GM23338 (cell line): ENCODE data around the gene HSF2BP. TPM values are rescaled to one million over a fixed set of nuclear protein-coding genes. Genes with fewer than 3 reads are reported as not detected.

Experiments used
- ATAC-seq: fragments of 200-7000 bp; cut with Tn5 transposase; 3 replicates; pipeline ENCODE4 v1.9.1; 2020
- DNase-seq: peaks from one replicate; pipeline ENCODE4 v3.0.0-alpha.2; 2015; ENCODE audit warnings: low spot score
- H2AFZ ChIP-seq: fragments of 200-600 bp; sonication (generic); 2 replicates; pipeline ENCODE4 v1.8.0; 2016; ENCODE audit warnings: antibody characterized with exemption, mild to moderate bottlenecking, moderate library complexity
- H3F3A ChIP-seq: fragments of 200-600 bp; sonication (generic); replicated peaks from 2 replicates; pipeline ENCODE4 v1.8.0; 2017; ENCODE audit warnings: antibody characterized with exemption, mixed run types, low read depth
- H3K27ac ChIP-seq: fragments of 200-600 bp; sonication (generic); 2 replicates; pipeline ENCODE4 v1.6.1; 2016; ENCODE audit warnings: low read depth
- H3K27me3 ChIP-seq: fragments of 200-600 bp; sonication (generic); 2 replicates; pipeline ENCODE4 v1.8.0; 2016; ENCODE audit warnings: mild to moderate bottlenecking, mixed run types, moderate library complexity; ENCODE audit not compliant: insufficient read depth
- H3K36me3 ChIP-seq: fragments of 200-600 bp; sonication (generic); 2 replicates; pipeline ENCODE4 v1.8.0; 2016; ENCODE audit warnings: mild to moderate bottlenecking; ENCODE audit not compliant: insufficient read depth
- H3K4me1 ChIP-seq: fragments of 200-600 bp; sonication (generic); 2 replicates; pipeline ENCODE4 v1.8.0; 2016; ENCODE audit warnings: mild to moderate bottlenecking, moderate library complexity; ENCODE audit not compliant: insufficient read depth
- H3K4me2 ChIP-seq: fragments of 200-600 bp; sonication (generic); 2 replicates; pipeline ENCODE4 v1.7.1; 2017; ENCODE audit warnings: mixed run types
- H3K4me3 ChIP-seq: fragments of 200-600 bp; sonication (generic); 2 replicates; pipeline ENCODE4 v1.6.1; 2016; ENCODE audit warnings: mixed run types
- H3K79me2 ChIP-seq: fragments of 200-600 bp; sonication (generic); replicated peaks from 2 replicates; pipeline ENCODE4 v1.8.0; 2017; ENCODE audit warnings: mild to moderate bottlenecking; ENCODE audit not compliant: insufficient read depth
- H3K9me2 ChIP-seq: fragments of 200-600 bp; sonication (generic); 2 replicates; pipeline ENCODE4 v1.8.0; 2017; ENCODE audit not compliant: insufficient read depth
- H4K20me1 ChIP-seq: fragments of 200-600 bp; sonication (generic); replicated peaks from 2 replicates; pipeline ENCODE4 v1.8.0; 2017; ENCODE audit warnings: mild to moderate bottlenecking; ENCODE audit not compliant: insufficient read depth
- H3K27ac Mint-ChIP-seq: 2 replicates; pipeline ENCODE4 v1.8.0; 2020; ENCODE audit warnings: inconsistent platforms, mild to moderate bottlenecking, moderate library complexity, mixed read lengths
- H3K27me3 Mint-ChIP-seq: 3 replicates; pipeline ENCODE4 v1.8.0; 2022; ENCODE audit warnings: low read depth, mild to moderate bottlenecking, moderate library complexity, mixed read lengths, inconsistent platforms; ENCODE audit not compliant: insufficient read depth, poor library complexity
- H3K36me3 Mint-ChIP-seq: 3 replicates; pipeline ENCODE4 v1.8.0; 2021; ENCODE audit warnings: low read depth, mild to moderate bottlenecking, inconsistent platforms, moderate library complexity, mixed read lengths
- H3K4me1 Mint-ChIP-seq: 3 replicates; pipeline ENCODE4 v1.8.0; 2020; ENCODE audit warnings: mild to moderate bottlenecking, inconsistent platforms, mixed read lengths
- H3K4me3 Mint-ChIP-seq: 3 replicates; pipeline ENCODE4 v1.8.0; 2021; ENCODE audit warnings: moderate library complexity, mild to moderate bottlenecking, inconsistent platforms, mixed read lengths
- H3K9me3 Mint-ChIP-seq: 3 replicates; pipeline ENCODE4 v1.8.0; 2020; ENCODE audit warnings: moderate library complexity, mild to moderate bottlenecking, inconsistent platforms, mixed read lengths
- EZH2 ChIP-seq: fragments of 200-600 bp; sonication (generic); IDR thresholded peaks from one replicate; pipeline ENCODE4 v1.8.0; 2017; ENCODE audit warnings: antibody characterized with exemption, mild to moderate bottlenecking, low read depth; ENCODE audit not compliant: unreplicated experiment
- EZH2phosphoT487 ChIP-seq: fragments of 200-600 bp; sonication (generic); IDR thresholded peaks from one replicate; pipeline ENCODE4 v1.8.1; 2018; ENCODE audit warnings: antibody characterized with exemption; ENCODE audit not compliant: unreplicated experiment
- JUNB ChIP-seq: IDR thresholded peaks from one replicate; pipeline ENCODE4 v1.6.1; 2016; ENCODE audit warnings: antibody characterized with exemption; ENCODE audit not compliant: unreplicated experiment
- POLR2AphosphoS5 ChIP-seq: IDR thresholded peaks from 2 replicates; pipeline ENCODE4 v1.6.1; 2016; ENCODE audit warnings: antibody characterized with exemption, low read depth
- polyA plus RNA-seq: library from polyadenylated mRNA; unstranded; fragments of >200 nt; fragmentation: Nextera tagmentation; extraction: Ambion mirVana; gene quantifications from 2 replicates; pipeline ENCODE4 v1.2.1, GENCODE V29; 2016
- total RNA-seq: library from RNA; depleted of rRNA; stranded (reverse); fragments of >200 nt; shearing (Covaris generic); gene quantifications from 2 replicates; pipeline ENCODE4 v1.2.3, GENCODE V29; 2014
- TF ChIP-seq, protein P1 (sequence below): fragments of 250-450 bp; sonication (Bioruptor Pico); IDR thresholded peaks from 2 replicates; pipeline ENCODE4 v1.5.0; 2020; ENCODE audit warnings: mild to moderate bottlenecking, moderate library complexity

Gene HSF2BP
- total and polyA plus RNA-seq, 2 experiments from 2014 or later: 0.78 to 2.0 TPM

- ATAC-seq: no peak
- H3K4me1 ChIP-seq: no peaks in the 10 kb centered on the region
- no peak for DNase-seq
- no peaks in the 10 kb centered on the region for H3K9me2 ChIP-seq
- no peak overlapping the region for H3K4me2 ChIP-seq
- no peak overlapping the region for H3K27ac ChIP-seq
- no peaks in the 10 kb centered on the region for H4K20me1 ChIP-seq
- Mint-ChIP-seq H3K36me3 (no peaks in the 10 kb centered on the region), H3K4me1 (no peaks in the 10 kb centered on the region), H3K9me3 (no peaks in the 10 kb centered on the region), H3K27ac (no peak overlapping the region), H3K27me3 (peaks cover 5% of the 10 kb centered on the region), H3K4me3 (no peak overlapping the region)
- TF ChIP-seq, protein P1, sequence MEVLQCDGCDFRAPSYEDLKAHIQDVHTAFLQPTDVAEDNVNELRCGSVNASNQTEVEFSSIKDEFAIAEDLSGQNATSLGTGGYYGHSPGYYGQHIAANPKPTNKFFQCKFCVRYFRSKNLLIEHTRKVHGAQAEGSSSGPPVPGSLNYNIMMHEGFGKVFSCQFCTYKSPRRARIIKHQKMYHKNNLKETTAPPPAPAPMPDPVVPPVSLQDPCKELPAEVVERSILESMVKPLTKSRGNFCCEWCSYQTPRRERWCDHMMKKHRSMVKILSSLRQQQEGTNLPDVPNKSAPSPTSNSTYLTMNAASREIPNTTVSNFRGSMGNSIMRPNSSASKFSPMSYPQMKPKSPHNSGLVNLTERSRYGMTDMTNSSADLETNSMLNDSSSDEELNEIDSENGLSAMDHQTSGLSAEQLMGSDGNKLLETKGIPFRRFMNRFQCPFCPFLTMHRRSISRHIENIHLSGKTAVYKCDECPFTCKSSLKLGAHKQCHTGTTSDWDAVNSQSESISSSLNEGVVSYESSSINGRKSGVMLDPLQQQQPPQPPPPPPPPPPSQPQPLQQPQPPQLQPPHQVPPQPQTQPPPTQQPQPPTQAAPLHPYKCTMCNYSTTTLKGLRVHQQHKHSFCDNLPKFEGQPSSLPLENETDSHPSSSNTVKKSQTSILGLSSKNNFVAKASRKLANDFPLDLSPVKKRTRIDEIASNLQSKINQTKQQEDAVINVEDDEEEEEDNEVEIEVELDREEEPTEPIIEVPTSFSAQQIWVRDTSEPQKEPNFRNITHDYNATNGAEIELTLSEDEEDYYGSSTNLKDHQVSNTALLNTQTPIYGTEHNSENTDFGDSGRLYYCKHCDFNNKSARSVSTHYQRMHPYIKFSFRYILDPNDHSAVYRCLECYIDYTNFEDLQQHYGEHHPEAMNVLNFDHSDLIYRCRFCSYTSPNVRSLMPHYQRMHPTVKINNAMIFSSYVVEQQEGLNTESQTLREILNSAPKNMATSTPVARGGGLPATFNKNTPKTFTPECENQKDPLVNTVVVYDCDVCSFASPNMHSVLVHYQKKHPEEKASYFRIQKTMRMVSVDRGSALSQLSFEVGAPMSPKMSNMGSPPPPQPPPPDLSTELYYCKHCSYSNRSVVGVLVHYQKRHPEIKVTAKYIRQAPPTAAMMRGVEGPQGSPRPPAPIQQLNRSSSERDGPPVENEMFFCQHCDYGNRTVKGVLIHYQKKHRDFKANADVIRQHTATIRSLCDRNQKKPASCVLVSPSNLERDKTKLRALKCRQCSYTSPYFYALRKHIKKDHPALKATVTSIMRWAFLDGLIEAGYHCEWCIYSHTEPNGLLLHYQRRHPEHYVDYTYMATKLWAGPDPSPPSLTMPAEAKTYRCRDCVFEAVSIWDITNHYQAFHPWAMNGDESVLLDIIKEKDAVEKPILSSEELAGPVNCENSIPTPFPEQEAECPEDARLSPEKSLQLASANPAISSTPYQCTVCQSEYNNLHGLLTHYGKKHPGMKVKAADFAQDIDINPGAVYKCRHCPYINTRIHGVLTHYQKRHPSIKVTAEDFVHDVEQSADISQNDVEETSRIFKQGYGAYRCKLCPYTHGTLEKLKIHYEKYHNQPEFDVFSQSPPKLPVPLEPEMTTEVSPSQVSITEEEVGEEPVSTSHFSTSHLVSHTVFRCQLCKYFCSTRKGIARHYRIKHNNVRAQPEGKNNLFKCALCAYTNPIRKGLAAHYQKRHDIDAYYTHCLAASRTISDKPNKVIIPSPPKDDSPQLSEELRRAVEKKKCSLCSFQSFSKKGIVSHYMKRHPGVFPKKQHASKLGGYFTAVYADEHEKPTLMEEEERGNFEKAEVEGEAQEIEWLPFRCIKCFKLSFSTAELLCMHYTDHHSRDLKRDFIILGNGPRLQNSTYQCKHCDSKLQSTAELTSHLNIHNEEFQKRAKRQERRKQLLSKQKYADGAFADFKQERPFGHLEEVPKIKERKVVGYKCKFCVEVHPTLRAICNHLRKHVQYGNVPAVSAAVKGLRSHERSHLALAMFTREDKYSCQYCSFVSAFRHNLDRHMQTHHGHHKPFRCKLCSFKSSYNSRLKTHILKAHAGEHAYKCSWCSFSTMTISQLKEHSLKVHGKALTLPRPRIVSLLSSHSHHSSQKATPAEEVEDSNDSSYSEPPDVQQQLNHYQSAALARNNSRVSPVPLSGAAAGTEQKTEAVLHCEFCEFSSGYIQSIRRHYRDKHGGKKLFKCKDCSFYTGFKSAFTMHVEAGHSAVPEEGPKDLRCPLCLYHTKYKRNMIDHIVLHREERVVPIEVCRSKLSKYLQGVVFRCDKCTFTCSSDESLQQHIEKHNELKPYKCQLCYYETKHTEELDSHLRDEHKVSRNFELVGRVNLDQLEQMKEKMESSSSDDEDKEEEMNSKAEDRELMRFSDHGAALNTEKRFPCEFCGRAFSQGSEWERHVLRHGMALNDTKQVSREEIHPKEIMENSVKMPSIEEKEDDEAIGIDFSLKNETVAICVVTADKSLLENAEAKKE (CRISPR knock-in tag): no peak
- no peak for TF ChIP-seq POLR2AphosphoS5
- TF ChIP-seq JUNB: no peak
- no peak for TF ChIP-seq EZH2
- no peak for TF ChIP-seq EZH2phosphoT487
- H2AFZ ChIP-seq: 0 out of 2 replicates have a peak overlapping the region, but pooled peaks have one; percentile 52
- H3K79me2 ChIP-seq: no peaks in the 10 kb centered on the region
- no peaks in the 10 kb centered on the region for H3K36me3 ChIP-seq
- no peaks in the 10 kb centered on the region for H3K27me3 ChIP-seq
- H3F3A ChIP-seq: no peaks in the 10 kb centered on the region
- no peak overlapping the region for H3K4me3 ChIP-seq
Observed at GRCh38 chr21:43602266-43603232, 56.7 kb downstream of the HSF2BP start.
